ENCODE measurements around the gene MTMR11.

The MTMR11 gene

GRCh38 chr1:149936992-149937705 is 470 bp upstream of the MTMR11 start:
- in situ Hi-C loops (cut with HindIII; ENCODE audit: low sequenced_read_pairs), result no loop called here

- in situ Hi-C loops (cut with HindIII; ENCODE audit: low sequenced_read_pairs), result no loop called here
Measured at GRCh38 chr1:149934356-149934755, 2.3 kb downstream of the MTMR11 start.

GRCh38 chr1:149933208-149933607 is 3.5 kb downstream of the MTMR11 start:
- in situ Hi-C loops (cut with HindIII; ENCODE audit: low sequenced_read_pairs), result no loop called here

GRCh38 chr1:149932474-149932873 is 4.2 kb downstream of the MTMR11 start:
- in situ Hi-C loops (cut with HindIII; ENCODE audit: low sequenced_read_pairs), result no loop called here

GRCh38 chr1:149931212-149931790 is 5.4 kb downstream of the MTMR11 start:
- in situ Hi-C loops (cut with HindIII; ENCODE audit: low sequenced_read_pairs), result no loop called here

- in situ Hi-C loops (cut with HindIII; ENCODE audit: low sequenced_read_pairs), result no loop called here
Measured at GRCh38 chr1:149929856-149930255, 6.8 kb downstream of the MTMR11 start.

- in situ Hi-C loops (cut with HindIII; ENCODE audit: low sequenced_read_pairs), result no loop called here
Measured at GRCh38 chr1:149928401-149928724, 8.3 kb downstream of the MTMR11 start.

GRCh38 chr1:149927563-149928400 is 8.9 kb downstream of the MTMR11 start, which contains the start of gene SF3B4:
Gene SF3B4 (minus strand): TSS chr1:149927803. CDS start chr1:149927759, 44 bp downstream.
- in situ Hi-C loops (cut with HindIII; ENCODE audit: low sequenced_read_pairs), result no loop called here

- in situ Hi-C loops (cut with HindIII; ENCODE audit: low sequenced_read_pairs), result no loop called here
Measured at GRCh38 chr1:149927056-149927562, 9.6 kb downstream of the MTMR11 start.

- in situ Hi-C loops (cut with HindIII; ENCODE audit: low sequenced_read_pairs), result no loop called here
Measured at GRCh38 chr1:149926296-149926695, 10.4 kb downstream of the MTMR11 start.

GRCh38 chr1:149925751-149926150 is 10.9 kb downstream of the MTMR11 start:
- in situ Hi-C loops (cut with HindIII; ENCODE audit: low sequenced_read_pairs), result no loop called here

- in situ Hi-C loops (cut with HindIII; ENCODE audit: low sequenced_read_pairs), result no loop called here
Measured at GRCh38 chr1:149925345-149925744, 11.3 kb downstream of the MTMR11 start.

GRCh38 chr1:149923626-149924025 is 13.1 kb downstream of the MTMR11 start:
- in situ Hi-C loops (cut with HindIII; ENCODE audit: low sequenced_read_pairs), result no loop called here

- in situ Hi-C loops (cut with HindIII; ENCODE audit: low sequenced_read_pairs), result no loop called here
Measured at GRCh38 chr1:149917571-149918144, 19.0 kb downstream of the MTMR11 start, which contains the start of gene SV2A. Gene SV2A (minus strand): TSS chr1:149917844. CDS start chr1:149913840, 4,004 bp downstream.

GRCh38 chr1:149916898-149917252 is 19.8 kb downstream of the MTMR11 start:
- in situ Hi-C loops (cut with HindIII; ENCODE audit: low sequenced_read_pairs), result no loop called here

- in situ Hi-C loops (cut with HindIII; ENCODE audit: low sequenced_read_pairs), result no loop called here
Measured at GRCh38 chr1:149916193-149916897, 20.3 kb downstream of the MTMR11 start.

GRCh38 chr1:149915429-149916192 is 21.1 kb downstream of the MTMR11 start:
- in situ Hi-C loops (cut with HindIII; ENCODE audit: low sequenced_read_pairs), result no loop called here

GRCh38 chr1:149914545-149914944 is 22.1 kb downstream of the MTMR11 start:
- in situ Hi-C loops (cut with HindIII; ENCODE audit: low sequenced_read_pairs), result no loop called here

GRCh38 chr1:149906570-149907075 is 30.1 kb downstream of the MTMR11 start:
- in situ Hi-C loops (cut with HindIII; ENCODE audit: low sequenced_read_pairs), result no loop called here

Data from DLD1 (cell line).